ENCODE measurements around the gene CFAP298. TPM values are rescaled to one million over a fixed set of nuclear protein-coding genes. Genes with fewer than 3 reads are reported as not detected.

CFAP298 gene
- total and polyA plus RNA-seq, 2 of the 13 experiments (the other 11 are each of a cell fraction or from before 2014, with no cell fraction given), result 21.2 to 62.2 TPM

DNA sequence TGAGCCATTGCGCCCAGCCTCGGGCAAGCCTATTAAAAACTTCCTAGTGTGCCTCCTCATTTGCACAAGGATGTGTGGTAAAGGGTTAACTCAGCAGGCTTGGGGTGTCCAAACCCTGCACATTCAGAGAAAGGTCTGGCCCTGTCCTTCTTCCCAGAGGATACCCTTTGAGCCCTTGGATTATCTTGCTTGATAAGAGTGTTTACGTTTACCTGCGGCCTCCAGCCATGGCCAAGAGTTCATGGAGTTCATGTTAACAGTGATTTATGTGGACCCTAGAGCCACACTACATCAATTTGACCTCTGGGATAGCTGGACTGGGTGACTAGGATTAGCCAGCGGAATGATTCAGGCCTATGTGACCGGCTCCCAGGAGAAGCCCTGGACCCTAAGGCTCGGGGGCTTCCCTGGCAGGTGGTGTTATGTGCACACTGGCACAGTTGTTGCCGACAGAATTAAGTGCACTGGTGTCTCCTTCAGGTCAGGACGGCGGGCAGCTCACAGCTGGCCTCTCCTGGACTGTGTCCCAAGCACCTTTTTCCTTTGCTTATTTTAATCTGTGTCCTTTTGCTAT is 19.2 kb downstream of the CFAP298 start (continued):
- TF ChIP-seq, protein P1, sequence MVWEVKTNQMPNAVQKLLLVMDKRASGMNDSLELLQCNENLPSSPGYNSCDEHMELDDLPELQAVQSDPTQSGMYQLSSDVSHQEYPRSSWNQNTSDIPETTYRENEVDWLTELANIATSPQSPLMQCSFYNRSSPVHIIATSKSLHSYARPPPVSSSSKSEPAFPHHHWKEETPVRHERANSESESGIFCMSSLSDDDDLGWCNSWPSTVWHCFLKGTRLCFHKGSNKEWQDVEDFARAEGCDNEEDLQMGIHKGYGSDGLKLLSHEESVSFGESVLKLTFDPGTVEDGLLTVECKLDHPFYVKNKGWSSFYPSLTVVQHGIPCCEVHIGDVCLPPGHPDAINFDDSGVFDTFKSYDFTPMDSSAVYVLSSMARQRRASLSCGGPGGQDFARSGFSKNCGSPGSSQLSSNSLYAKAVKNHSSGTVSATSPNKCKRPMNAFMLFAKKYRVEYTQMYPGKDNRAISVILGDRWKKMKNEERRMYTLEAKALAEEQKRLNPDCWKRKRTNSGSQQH (CRISPR knock-in tag; IDR thresholded peaks at IDR 0.05; ENCODE audit: low read depth), result no peak
- TF ChIP-seq JUND (CRISPR knock-in tag; IDR thresholded peaks at IDR 0.05) (peak; percentile 84), PAF1 (CRISPR knock-in tag; IDR thresholded peaks at IDR 0.05) (no peak), DNMT1 (CRISPR knock-in tag; IDR thresholded peaks at IDR 0.05) (no peak), RXRB (CRISPR knock-in tag; IDR thresholded peaks at IDR 0.05; ENCODE audit: borderline replicate concordance) (peak; percentile 99), CAMTA2 (CRISPR knock-in tag; IDR thresholded peaks at IDR 0.05; ENCODE audit: borderline replicate concordance) (no peak), RAD21 (CRISPR knock-in tag; IDR thresholded peaks at IDR 0.05) (peak; percentile 32; the same call in 1 of the 2 replicates), CC2D1A (CRISPR knock-in tag; IDR thresholded peaks at IDR 0.05) (no peak), EHMT2 (IDR thresholded peaks at IDR 0.05; ENCODE audit: borderline replicate concordance, low read depth, low read length) (no peak; the same call in 1 of the 2 replicates), ZBTB7A (CRISPR knock-in tag; IDR thresholded peaks at IDR 0.05) (no peak; the same call in 1 of the 2 replicates), RCOR2 (CRISPR knock-in tag; IDR thresholded peaks at IDR 0.05) (peak; percentile 99), NFIB (CRISPR knock-in tag; IDR thresholded peaks at IDR 0.05; ENCODE audit: borderline replicate concordance) (no peak), KDM5B (CRISPR knock-in tag; IDR thresholded peaks at IDR 0.05; ENCODE audit: borderline replicate concordance) (no peak; the same call in 1 of the 2 replicates), SMAD3 (CRISPR knock-in tag; IDR thresholded peaks at IDR 0.05) (peak; percentile 72), SMC3 (IDR thresholded peaks at IDR 0.05; ENCODE audit: low read length) (peak; percentile 43; the same call in 1 of the 2 replicates), ZNF3 (CRISPR knock-in tag; IDR thresholded peaks at IDR 0.05) (no peak)
- TF ChIP-seq, protein P2, sequence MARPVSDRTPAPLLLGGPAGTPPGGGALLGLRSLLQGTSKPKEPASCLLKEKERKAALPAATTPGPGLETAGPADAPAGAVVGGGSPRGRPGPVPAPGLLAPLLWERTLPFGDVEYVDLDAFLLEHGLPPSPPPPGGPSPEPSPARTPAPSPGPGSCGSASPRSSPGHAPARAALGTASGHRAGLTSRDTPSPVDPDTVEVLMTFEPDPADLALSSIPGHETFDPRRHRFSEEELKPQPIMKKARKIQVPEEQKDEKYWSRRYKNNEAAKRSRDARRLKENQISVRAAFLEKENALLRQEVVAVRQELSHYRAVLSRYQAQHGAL (CRISPR knock-in tag; IDR thresholded peaks at IDR 0.05; ENCODE audit: not compliant biosample characterization), result no peak
- TF ChIP-seq, protein P3, sequence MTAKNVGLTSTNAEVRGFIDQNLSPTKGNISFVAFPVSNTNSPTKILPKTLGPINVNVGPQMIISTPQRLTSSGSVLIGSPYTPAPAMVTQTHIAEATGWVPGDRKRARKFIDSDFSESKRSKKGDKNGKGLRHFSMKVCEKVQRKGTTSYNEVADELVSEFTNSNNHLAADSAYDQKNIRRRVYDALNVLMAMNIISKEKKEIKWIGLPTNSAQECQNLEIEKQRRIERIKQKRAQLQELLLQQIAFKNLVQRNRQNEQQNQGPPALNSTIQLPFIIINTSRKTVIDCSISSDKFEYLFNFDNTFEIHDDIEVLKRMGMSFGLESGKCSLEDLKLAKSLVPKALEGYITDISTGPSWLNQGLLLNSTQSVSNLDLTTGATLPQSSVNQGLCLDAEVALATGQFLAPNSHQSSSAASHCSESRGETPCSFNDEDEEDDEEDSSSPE (CRISPR knock-in tag; IDR thresholded peaks at IDR 0.05), result no peak
- TF ChIP-seq, protein P4, sequence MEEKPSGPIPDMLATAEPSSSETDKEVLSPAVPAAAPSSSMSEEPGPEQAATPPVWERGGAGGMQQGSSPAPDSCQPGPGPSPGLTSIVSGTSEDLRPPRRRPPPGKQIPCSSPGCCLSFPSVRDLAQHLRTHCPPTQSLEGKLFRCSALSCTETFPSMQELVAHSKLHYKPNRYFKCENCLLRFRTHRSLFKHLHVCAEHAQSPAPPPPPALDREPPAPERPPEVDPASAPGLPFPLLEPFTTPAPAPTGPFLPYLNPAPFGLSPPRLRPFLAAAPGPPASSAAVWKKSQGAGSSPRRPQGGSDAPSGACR (CRISPR knock-in tag; IDR thresholded peaks at IDR 0.05), result peak; percentile 96
- TF ChIP-seq, protein P5, sequence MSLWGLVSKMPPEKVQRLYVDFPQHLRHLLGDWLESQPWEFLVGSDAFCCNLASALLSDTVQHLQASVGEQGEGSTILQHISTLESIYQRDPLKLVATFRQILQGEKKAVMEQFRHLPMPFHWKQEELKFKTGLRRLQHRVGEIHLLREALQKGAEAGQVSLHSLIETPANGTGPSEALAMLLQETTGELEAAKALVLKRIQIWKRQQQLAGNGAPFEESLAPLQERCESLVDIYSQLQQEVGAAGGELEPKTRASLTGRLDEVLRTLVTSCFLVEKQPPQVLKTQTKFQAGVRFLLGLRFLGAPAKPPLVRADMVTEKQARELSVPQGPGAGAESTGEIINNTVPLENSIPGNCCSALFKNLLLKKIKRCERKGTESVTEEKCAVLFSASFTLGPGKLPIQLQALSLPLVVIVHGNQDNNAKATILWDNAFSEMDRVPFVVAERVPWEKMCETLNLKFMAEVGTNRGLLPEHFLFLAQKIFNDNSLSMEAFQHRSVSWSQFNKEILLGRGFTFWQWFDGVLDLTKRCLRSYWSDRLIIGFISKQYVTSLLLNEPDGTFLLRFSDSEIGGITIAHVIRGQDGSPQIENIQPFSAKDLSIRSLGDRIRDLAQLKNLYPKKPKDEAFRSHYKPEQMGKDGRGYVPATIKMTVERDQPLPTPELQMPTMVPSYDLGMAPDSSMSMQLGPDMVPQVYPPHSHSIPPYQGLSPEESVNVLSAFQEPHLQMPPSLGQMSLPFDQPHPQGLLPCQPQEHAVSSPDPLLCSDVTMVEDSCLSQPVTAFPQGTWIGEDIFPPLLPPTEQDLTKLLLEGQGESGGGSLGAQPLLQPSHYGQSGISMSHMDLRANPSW (CRISPR knock-in tag; IDR thresholded peaks at IDR 0.05; ENCODE audit: borderline replicate concordance), result peak; percentile 75; the same call in 1 of the 2 replicates

Data from HepG2 (cell line).